ENCODE measurements around the gene FOXP1. TPM values are rescaled to one million over a fixed set of nuclear protein-coding genes. Genes with fewer than 3 reads are reported as not detected.

FOXP1 gene
- total RNA-seq, 1 experiment from 2014 or later: 75.3 TPM

DNA sequence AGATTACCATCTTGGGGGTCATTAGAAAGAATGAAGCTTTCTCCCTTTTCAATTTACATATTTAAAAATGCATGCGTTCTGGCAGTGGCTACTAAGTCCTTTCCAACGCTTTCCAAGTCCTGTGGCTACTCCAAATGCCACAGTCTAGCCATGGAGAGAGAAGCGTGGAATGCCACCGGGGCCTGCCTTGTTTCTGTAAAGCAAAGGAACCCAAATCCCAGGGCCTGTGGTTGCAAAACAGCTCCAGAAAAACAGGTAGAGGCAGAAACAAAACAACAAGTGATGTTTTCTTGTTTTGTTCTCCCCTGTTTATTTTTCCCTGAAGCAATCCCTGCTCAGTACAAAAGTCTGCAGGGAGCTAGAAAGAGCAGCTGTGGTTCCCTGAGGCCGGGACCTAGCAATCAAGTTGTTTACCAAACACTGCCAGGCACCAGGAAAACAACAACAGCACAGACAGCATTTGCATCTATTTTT, 85.5 kb downstream of the FOXP1 start:
- Mint-ChIP-seq H3K27me3 (ENCODE audit: low read depth) (no peaks in the 10 kb centered on the region), H3K36me3 (ENCODE audit: insufficient read depth in 1 of 3, low read depth in 3 of 3) (peaks cover 0 to 5% (median 3%) of the 10 kb centered on the region in 3 experiments; a peak in 3 of 7 replicates), H3K27ac (peak overlapping the region; percentile 89 to 98 (median 96)), H3K4me3 (peak overlapping the region in 1 of 2 experiments; percentile 38; a peak in 1 of 5 replicates), H3K9me3 (no peaks in the 10 kb centered on the region), H3K4me1 (peaks cover 51 to 59% of the 10 kb centered on the region in 2 experiments)
- H2BK15ac ChIP-seq (ENCODE audit: low read depth, low read length): no peak overlapping the region
- peak overlapping the region; percentile 64; the same call in 1 of the 2 replicates for H3K14ac ChIP-seq (ENCODE audit: insufficient read depth, low read length)
- no peaks in the 10 kb centered on the region for H3K23me2 ChIP-seq (ENCODE audit: insufficient read length, low read depth, low read length, poor library complexity, severe bottlenecking)
- peak overlapping the region; percentile 33 for H3K9ac ChIP-seq (ENCODE audit: extremely low read depth, insufficient read length, low read length)
- H2BK20ac ChIP-seq (ENCODE audit: low read depth, low read length, poor library complexity, severe bottlenecking): no peak overlapping the region
- no peaks in the 10 kb centered on the region for H3K27me3 ChIP-seq (ENCODE audit: insufficient read depth, low read length)
- no peak overlapping the region for H4K8ac ChIP-seq (replicated peaks; ENCODE audit: insufficient read length, low read depth, low read length)
- no peak overlapping the region for H3K4ac ChIP-seq (ENCODE audit: low read depth, low read length)
- H2BK12ac ChIP-seq (ENCODE audit: insufficient read length, low read depth, low read length): no peak overlapping the region
- WGBS (ENCODE audit: extremely low coverage, insufficient read length, low lambda C conversion rate): no CpG with 5 or more reads among the region's 5 CpGs
- no peak overlapping the region for H3K23ac ChIP-seq (ENCODE audit: insufficient read length, low read depth, low read length)
- H4K91ac ChIP-seq (ENCODE audit: insufficient read length, low read depth, low read length): peak overlapping the region; percentile 78
- TF ChIP-seq, protein P1, sequence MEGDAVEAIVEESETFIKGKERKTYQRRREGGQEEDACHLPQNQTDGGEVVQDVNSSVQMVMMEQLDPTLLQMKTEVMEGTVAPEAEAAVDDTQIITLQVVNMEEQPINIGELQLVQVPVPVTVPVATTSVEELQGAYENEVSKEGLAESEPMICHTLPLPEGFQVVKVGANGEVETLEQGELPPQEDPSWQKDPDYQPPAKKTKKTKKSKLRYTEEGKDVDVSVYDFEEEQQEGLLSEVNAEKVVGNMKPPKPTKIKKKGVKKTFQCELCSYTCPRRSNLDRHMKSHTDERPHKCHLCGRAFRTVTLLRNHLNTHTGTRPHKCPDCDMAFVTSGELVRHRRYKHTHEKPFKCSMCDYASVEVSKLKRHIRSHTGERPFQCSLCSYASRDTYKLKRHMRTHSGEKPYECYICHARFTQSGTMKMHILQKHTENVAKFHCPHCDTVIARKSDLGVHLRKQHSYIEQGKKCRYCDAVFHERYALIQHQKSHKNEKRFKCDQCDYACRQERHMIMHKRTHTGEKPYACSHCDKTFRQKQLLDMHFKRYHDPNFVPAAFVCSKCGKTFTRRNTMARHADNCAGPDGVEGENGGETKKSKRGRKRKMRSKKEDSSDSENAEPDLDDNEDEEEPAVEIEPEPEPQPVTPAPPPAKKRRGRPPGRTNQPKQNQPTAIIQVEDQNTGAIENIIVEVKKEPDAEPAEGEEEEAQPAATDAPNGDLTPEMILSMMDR (conservative IDR thresholded peaks at IDR 0.05): no peak
- peak overlapping the region; percentile 77 for H3K18ac ChIP-seq (ENCODE audit: insufficient read length, low read depth, low read length)
- peak overlapping the region; percentile 88 for H4K5ac ChIP-seq (ENCODE audit: insufficient read length, low read depth, low read length)
- DNase-seq: peak; percentile 63
- H4K20me1 ChIP-seq (ENCODE audit: control insufficient read depth, insufficient read depth, insufficient read length): no peaks in the 10 kb centered on the region
- peak overlapping the region; percentile 89 for H2BK5ac ChIP-seq (ENCODE audit: insufficient read length, low read length)
- peak overlapping the region; percentile 36 for H3K4me2 ChIP-seq (ENCODE audit: insufficient read depth, insufficient read length, low read length)
- H3K4me1 ChIP-seq (ENCODE audit: insufficient read depth, low read length): peaks cover 24% of the 10 kb centered on the region; the same call in 1 of the 2 replicates
- no peak overlapping the region for H3T11ph ChIP-seq (ENCODE audit: low read length)
- no peaks in the 10 kb centered on the region for H3K79me1 ChIP-seq (ENCODE audit: insufficient read depth, low read depth, low read length, poor library complexity, severe bottlenecking)
- H2AFZ ChIP-seq (ENCODE audit: low read length): no peak overlapping the region
- peak overlapping the region; percentile 98 for H3K27ac ChIP-seq (ENCODE audit: insufficient read length, low read depth, low read length)
- no peak overlapping the region for H2AK5ac ChIP-seq (ENCODE audit: insufficient read length, low read length)
- H3K56ac ChIP-seq (ENCODE audit: insufficient read length, low read depth, low read length): no peak overlapping the region
- no peaks in the 10 kb centered on the region for H3K9me3 ChIP-seq (ENCODE audit: control insufficient read depth, low read depth, low read length)
- H2BK120ac ChIP-seq (ENCODE audit: low read depth, low read length, poor library complexity, severe bottlenecking): peak overlapping the region; percentile 39
- peaks cover 2% of the 10 kb centered on the region; the same call in 1 of the 2 replicates for H3K79me2 ChIP-seq (ENCODE audit: insufficient read depth, low read length)

All from H9 (cell line).